Renal cortex interstitium (tissue), 11 donors: ENCODE results near the gene CSF2RB. TPM values are rescaled to one million over a fixed set of nuclear protein-coding genes. Genes with fewer than 3 reads are reported as not detected.

ENCODE experiments used
- DNase-seq, 11 donors: peaks; one replicate each; pipeline ENCODE4 v3.0.0-alpha.2; 2013; ENCODE audit warnings: low read depth in 9 of 11, low spot score in 4 of 11; ENCODE audit errors: extremely low read depth in 1 of 11
- polyA plus RNA-seq, 3 donors: library from polyadenylated mRNA; unstranded; fragments of 120-200 nt; gene quantifications; one replicate each; pipeline ENCODE4 v1.2.1, GENCODE V29; 2013; ENCODE audit not compliant: insufficient read length in 3 of 3

CSF2RB gene
- polyA plus RNA-seq, 3 donors, result 2.6 to 3.7 (median 3.2) TPM

- no peak for DNase-seq
These were observed 1.4 kb upstream of the CSF2RB start for GRCh38 chr22:36911887-36912661.

GRCh38 chr22:36912694-36913426 is 568 bp upstream of the CSF2RB start:
- no peak for DNase-seq

- no peak for DNase-seq
These were observed 943 bp downstream of the CSF2RB start for GRCh38 chr22:36914390-36914752.

- no peak for DNase-seq
These were observed 2.6 kb downstream of the CSF2RB start for GRCh38 chr22:36916034-36916433.

- no peak for DNase-seq
These were observed 5.3 kb downstream of the CSF2RB start for GRCh38 chr22:36918586-36919284.

- DNase-seq, result no peak
These were observed 8.1 kb downstream of the CSF2RB start for GRCh38 chr22:36921309-36922104.

- peak in 9 of 11 donors; percentile 26 to 60 (median 51) for DNase-seq
These were observed 8.7 kb downstream of the CSF2RB start for GRCh38 chr22:36922105-36922608.

GRCh38 chr22:36922711-36923110 is 9.3 kb downstream of the CSF2RB start:
- DNase-seq, result no peak

GRCh38 chr22:36923131-36923788 is 9.8 kb downstream of the CSF2RB start:
- DNase-seq, result no peak

GRCh38 chr22:36924151-36924698 is 10.8 kb downstream of the CSF2RB start:
- DNase-seq, result no peak

- DNase-seq, result no peak
These were observed 12.2 kb downstream of the CSF2RB start for GRCh38 chr22:36925388-36926290.

- no peak for DNase-seq
These were observed 12.9 kb downstream of the CSF2RB start for GRCh38 chr22:36926309-36926708.

GRCh38 chr22:36926721-36927435 is 13.4 kb downstream of the CSF2RB start:
- no peak for DNase-seq

GRCh38 chr22:36927671-36928070 is 14.2 kb downstream of the CSF2RB start:
- no peak for DNase-seq

GRCh38 chr22:36928196-36928595 is 14.8 kb downstream of the CSF2RB start:
- no peak for DNase-seq

- DNase-seq, result no peak
These were observed 15.5 kb downstream of the CSF2RB start for GRCh38 chr22:36928786-36929535.
